Memory B cell (primary cell): ENCODE measurements around the gene GRHL1.

Experiments
- ATAC-seq: fragments of 150-1000 bp; cut with Tn5 transposase; 2 replicates; pipeline ENCODE4 v1.10.0; 2021; ENCODE audit warnings: low read depth, mild to moderate bottlenecking, moderate library complexity
- DNase-seq, 2 donors: peaks; one replicate each; pipeline ENCODE4 v3.0.0; 2022; ENCODE audit warnings: low spot score in 2 of 2
- H3K27ac Mint-ChIP-seq: one replicate; pipeline ENCODE4 v1.8.0; 2022; ENCODE audit warnings: mild to moderate bottlenecking, moderate library complexity, mixed read lengths
- H3K27me3 Mint-ChIP-seq: one replicate; pipeline ENCODE4 v1.8.0; 2022; ENCODE audit warnings: mixed read lengths
- H3K36me3 Mint-ChIP-seq: one replicate; pipeline ENCODE4 v1.8.0; 2022; ENCODE audit warnings: mild to moderate bottlenecking, mixed read lengths
- H3K4me1 Mint-ChIP-seq: one replicate; pipeline ENCODE4 v1.8.0; 2022; ENCODE audit warnings: mixed read lengths
- H3K4me3 Mint-ChIP-seq: one replicate; pipeline ENCODE4 v1.8.0; 2022; ENCODE audit warnings: mild to moderate bottlenecking, moderate library complexity, mixed read lengths
- H3K9me3 Mint-ChIP-seq: one replicate; pipeline ENCODE4 v1.8.0; 2022; ENCODE audit warnings: mixed read lengths

The GRHL1 gene

GRCh38 chr2:10002109-10002508 lies 50.6 kb downstream of the GRHL1 start:
- H3K27ac Mint-ChIP-seq, result no peak overlapping the region
- H3K27me3 Mint-ChIP-seq, result no peaks in the 10 kb centered on the region
- DNase-seq (no peak), ATAC-seq (no peak)
- H3K4me1 Mint-ChIP-seq, result no peaks in the 10 kb centered on the region
- H3K4me3 Mint-ChIP-seq, result no peak overlapping the region
- no peaks in the 10 kb centered on the region for H3K9me3 Mint-ChIP-seq
- no peaks in the 10 kb centered on the region for H3K36me3 Mint-ChIP-seq

DNA sequence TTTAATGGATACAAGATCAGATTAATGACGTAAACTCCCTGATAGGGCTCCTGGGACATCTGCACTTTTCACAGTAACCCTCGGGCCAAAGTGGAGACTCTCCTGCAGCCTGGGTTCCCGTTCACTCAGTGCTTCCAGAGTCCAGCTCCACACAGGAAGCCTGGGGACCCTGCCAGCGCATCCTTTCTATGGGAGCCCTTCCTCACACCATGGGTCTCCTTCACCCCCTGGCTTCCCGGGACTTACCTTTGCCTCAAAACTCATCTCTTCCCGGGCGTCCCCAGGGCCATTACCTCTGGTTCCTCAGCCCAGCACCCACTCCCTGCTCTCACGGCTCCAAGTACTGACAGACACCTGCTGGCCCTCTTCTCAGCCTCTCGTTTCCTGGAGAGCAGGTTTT lies 51.2 kb downstream of the GRHL1 start:
- no peak overlapping the region for H3K27ac Mint-ChIP-seq
- H3K27me3 Mint-ChIP-seq, result peaks cover 1% of the 10 kb centered on the region
- ATAC-seq, result no peak
- no peaks in the 10 kb centered on the region for H3K4me1 Mint-ChIP-seq
- H3K4me3 Mint-ChIP-seq, result no peak overlapping the region
- no peaks in the 10 kb centered on the region for H3K36me3 Mint-ChIP-seq
- H3K9me3 Mint-ChIP-seq, result no peaks in the 10 kb centered on the region
- DNase-seq, result no peak

- no peak for DNase-seq
- peaks cover 1% of the 10 kb centered on the region for H3K27me3 Mint-ChIP-seq
Observed at GRCh38 chr2:10003206-10004125, 52.0 kb downstream of the GRHL1 start.

GRCh38 chr2:10004401-10004800 lies 52.9 kb downstream of the GRHL1 start:
- no peak overlapping the region for H3K27ac Mint-ChIP-seq
- DNase-seq (no peak), ATAC-seq (no peak)
- H3K4me1 Mint-ChIP-seq, result no peaks in the 10 kb centered on the region
- no peaks in the 10 kb centered on the region for H3K36me3 Mint-ChIP-seq
- H3K27me3 Mint-ChIP-seq, result peaks cover 3% of the 10 kb centered on the region
- H3K9me3 Mint-ChIP-seq, result no peaks in the 10 kb centered on the region
- H3K4me3 Mint-ChIP-seq, result no peak overlapping the region

More at GRCh38 chr2:10003206-10004125, 52.0 kb downstream of the GRHL1 start:
- H3K9me3 Mint-ChIP-seq, result no peaks in the 10 kb centered on the region
- H3K27ac Mint-ChIP-seq, result no peak overlapping the region
- H3K36me3 Mint-ChIP-seq, result no peaks in the 10 kb centered on the region
- no peaks in the 10 kb centered on the region for H3K4me1 Mint-ChIP-seq
- ATAC-seq, result no peak
- no peak overlapping the region for H3K4me3 Mint-ChIP-seq

DNA sequence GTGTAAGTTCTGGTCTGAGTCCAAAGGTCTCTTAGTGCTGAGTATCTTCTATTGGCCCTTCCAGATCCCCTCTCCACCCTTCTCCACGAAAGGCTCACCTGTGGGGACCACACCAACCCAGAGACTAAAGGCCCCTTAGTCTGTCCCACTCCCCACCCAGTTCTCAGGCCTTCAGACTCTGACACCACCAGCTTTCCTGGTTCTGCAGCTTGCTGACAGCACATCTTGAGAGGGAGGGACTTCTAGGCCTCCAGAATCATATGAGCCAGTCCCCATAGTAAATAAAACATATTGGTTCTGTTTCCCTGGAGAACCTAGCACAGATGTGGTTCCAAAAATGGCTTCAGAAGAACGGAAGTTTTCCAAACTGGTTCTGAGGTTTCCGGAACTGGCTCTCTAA lies 53.3 kb downstream of the GRHL1 start:
- ATAC-seq, result no peak
- no peak overlapping the region for H3K4me3 Mint-ChIP-seq
- H3K4me1 Mint-ChIP-seq, result no peaks in the 10 kb centered on the region
- H3K27me3 Mint-ChIP-seq, result peaks cover 3% of the 10 kb centered on the region
- H3K9me3 Mint-ChIP-seq, result no peaks in the 10 kb centered on the region
- no peak for DNase-seq
- H3K27ac Mint-ChIP-seq, result no peak overlapping the region
- H3K36me3 Mint-ChIP-seq, result no peaks in the 10 kb centered on the region

DNA sequence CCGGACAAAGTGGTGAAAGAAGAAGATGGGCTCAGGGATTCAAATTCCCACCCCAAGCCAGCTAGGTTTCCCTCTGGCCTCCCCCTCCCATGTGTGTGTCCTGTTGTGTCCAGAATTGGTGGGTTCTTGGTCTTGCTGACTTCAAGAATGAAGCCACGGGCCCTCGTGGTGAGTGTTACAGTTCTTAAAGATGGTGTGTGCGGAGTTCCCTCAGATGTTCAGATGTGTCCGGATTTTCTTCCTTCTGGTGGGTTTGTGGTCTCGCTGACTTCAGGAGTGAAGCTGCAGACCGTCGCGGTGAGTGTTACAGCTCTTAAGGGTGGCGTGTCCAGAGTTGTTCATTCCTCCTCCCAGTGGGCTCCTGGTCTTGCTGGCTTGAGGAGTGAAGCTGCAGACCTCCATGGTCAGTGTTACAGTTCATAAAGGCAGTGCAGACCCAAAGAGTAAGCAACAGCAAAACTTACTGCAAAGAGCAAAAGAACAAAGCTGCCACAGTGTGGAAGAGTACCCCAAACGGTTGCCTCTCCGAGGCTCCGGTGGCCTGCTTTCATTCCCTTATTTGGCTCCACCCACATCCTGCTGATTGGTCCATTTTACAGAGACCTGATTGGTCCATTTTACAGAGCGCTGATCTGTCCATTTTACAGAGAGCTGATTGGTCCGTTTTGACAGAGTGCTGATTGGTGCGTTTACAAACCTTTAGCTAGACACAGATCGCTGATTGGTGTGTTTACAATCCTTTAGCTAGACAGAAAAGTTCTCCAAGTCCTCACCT lies 54.2 kb downstream of the GRHL1 start:
- H3K27me3 Mint-ChIP-seq, result peaks cover 4% of the 10 kb centered on the region
- no peaks in the 10 kb centered on the region for H3K9me3 Mint-ChIP-seq
- DNase-seq (no peak), ATAC-seq (no peak)
- H3K4me3 Mint-ChIP-seq, result no peak overlapping the region
- H3K4me1 Mint-ChIP-seq, result no peaks in the 10 kb centered on the region
- no peaks in the 10 kb centered on the region for H3K36me3 Mint-ChIP-seq
- no peak overlapping the region for H3K27ac Mint-ChIP-seq

DNA sequence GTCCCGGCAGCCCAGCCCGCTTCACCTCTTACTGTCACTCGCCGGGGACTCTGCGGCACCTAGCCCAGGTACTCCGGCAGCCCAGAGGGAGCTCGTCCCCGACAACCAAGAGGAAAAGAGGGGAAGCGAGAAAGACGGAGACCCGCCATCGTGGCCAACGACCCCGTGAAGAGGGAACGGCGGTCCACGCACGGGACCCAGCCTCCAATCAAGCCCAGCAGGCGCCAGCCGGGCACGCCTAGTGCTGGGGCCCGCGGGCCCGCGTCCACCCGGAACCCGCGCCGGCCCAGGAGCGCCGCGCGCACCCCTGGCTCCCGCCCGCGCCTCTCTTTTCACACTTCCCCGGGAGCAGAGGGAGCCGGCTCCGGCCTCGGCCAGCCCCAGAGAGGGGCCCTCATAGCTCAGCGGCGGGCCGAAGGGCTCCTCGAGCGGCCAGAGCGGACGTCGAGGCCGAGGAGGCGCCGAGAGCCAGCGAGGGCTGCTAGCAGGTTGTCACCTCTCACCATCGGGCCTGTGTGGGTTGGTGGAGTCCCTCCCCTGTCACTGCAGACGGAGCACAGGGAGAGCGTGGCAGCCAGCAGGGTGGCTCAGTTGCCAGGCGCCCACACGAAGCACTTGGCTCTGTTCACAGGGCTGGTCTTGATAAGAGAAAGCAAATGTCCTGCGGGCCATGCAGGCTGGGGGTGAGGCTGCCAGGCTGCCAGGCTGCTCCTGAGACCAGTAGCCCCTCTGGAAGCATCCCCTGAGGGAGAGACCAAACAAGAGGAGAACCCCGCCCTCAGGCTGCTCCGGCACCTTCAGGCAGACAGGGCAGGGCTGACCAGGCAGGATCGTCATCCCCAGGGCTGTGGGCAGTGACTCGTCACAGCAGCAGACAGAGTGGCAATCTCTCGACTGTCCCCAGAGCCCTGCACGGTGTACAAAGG lies 55.0 kb downstream of the GRHL1 start:
- ATAC-seq (no peak), DNase-seq (no peak)
- no peak overlapping the region for H3K27ac Mint-ChIP-seq
- H3K4me1 Mint-ChIP-seq, result no peaks in the 10 kb centered on the region
- no peak overlapping the region for H3K4me3 Mint-ChIP-seq
- H3K36me3 Mint-ChIP-seq, result no peaks in the 10 kb centered on the region
- peaks cover 4% of the 10 kb centered on the region for H3K27me3 Mint-ChIP-seq
- H3K9me3 Mint-ChIP-seq, result no peaks in the 10 kb centered on the region

DNA sequence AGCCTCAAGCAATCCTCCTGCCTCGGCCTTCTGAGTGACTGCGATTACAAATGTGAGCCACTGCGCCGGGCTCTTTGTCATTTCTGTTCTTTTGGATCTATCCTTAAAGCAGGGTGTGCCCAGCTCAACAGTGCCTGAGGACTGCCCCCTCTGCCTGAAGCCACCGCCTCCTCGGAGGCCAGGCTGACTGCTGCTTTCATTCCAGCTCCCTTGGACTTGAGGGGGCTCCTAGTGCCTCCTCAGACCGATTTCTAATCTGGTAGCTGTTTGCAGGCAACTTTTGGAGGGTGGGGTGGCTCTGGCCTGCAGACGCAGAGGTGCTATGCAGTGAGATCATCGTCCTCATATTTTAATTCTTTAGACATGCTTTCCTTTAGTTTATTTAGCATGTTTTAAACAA lies 55.9 kb downstream of the GRHL1 start:
- Mint-ChIP-seq H3K4me1 (no peaks in the 10 kb centered on the region), H3K27ac (no peak overlapping the region), H3K36me3 (no peaks in the 10 kb centered on the region), H3K4me3 (no peak overlapping the region), H3K27me3 (peaks cover 4% of the 10 kb centered on the region), H3K9me3 (no peaks in the 10 kb centered on the region)
- DNase-seq (no peak), ATAC-seq (no peak)

- H3K27me3 Mint-ChIP-seq, result peaks cover 4% of the 10 kb centered on the region
- no peaks in the 10 kb centered on the region for H3K36me3 Mint-ChIP-seq
- DNase-seq (no peak), ATAC-seq (no peak)
- H3K4me1 Mint-ChIP-seq, result no peaks in the 10 kb centered on the region
- H3K4me3 Mint-ChIP-seq, result no peak overlapping the region
- no peak overlapping the region for H3K27ac Mint-ChIP-seq
- H3K9me3 Mint-ChIP-seq, result no peaks in the 10 kb centered on the region
Observed at GRCh38 chr2:10007921-10008808, 56.7 kb downstream of the GRHL1 start.

DNA sequence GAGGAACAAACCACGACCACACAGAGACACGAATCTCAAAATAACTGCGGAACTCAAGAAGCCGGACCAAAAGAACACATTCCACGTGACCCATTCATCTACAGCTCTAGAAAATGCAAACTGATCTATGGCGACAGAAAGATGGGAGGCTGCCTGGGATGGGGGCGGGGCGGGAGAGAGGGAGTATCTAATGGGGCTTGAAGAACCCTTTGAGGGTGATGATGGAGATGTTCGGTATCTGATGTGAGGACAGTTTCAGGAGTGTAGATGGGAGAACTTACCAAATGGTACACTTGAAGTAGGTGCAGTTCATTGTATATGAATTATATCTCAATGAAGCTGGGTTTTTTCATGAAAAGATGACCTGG lies 57.3 kb downstream of the GRHL1 start:
- Mint-ChIP-seq H3K4me3 (no peak overlapping the region), H3K9me3 (no peaks in the 10 kb centered on the region), H3K27ac (no peak overlapping the region), H3K4me1 (no peaks in the 10 kb centered on the region), H3K36me3 (no peaks in the 10 kb centered on the region), H3K27me3 (peaks cover 4% of the 10 kb centered on the region)
- ATAC-seq (no peak), DNase-seq (no peak)

DNA sequence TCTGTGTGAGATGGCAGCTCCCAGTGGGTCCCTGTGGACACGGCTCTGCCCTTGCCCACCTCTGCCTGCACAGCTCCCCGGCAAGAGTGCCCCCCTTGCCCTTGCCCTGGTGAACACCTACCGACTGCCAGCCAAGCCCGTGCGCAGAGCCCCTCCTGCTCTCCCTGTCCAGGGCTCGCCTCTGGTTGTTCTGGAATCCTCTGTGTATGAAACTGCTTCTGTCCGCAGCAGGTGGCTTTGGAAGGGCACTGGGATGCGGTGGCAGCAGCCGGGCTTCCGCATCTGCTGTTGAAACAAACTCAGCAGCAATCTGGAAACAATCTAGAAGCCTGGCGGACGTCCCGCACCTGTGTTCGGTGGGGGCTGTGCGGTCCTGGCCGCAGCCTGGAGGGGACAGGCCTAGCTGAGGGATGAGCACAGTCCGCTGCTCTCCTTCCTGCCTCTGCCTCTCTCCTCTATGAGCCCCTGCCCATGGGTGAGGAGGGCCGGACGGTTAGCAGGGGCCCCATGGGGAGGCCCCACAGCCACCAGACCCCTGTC lies 57.8 kb downstream of the GRHL1 start:
- Mint-ChIP-seq H3K36me3 (no peaks in the 10 kb centered on the region), H3K9me3 (no peaks in the 10 kb centered on the region), H3K4me3 (no peak overlapping the region), H3K27ac (no peak overlapping the region), H3K27me3 (peaks cover 4% of the 10 kb centered on the region), H3K4me1 (no peaks in the 10 kb centered on the region)
- no peak for ATAC-seq
- no peak for DNase-seq

GRCh38 chr2:10009811-10010781 lies 58.6 kb downstream of the GRHL1 start:
- Mint-ChIP-seq H3K27ac (no peak overlapping the region), H3K27me3 (peaks cover 4% of the 10 kb centered on the region), H3K9me3 (no peaks in the 10 kb centered on the region), H3K4me3 (no peak overlapping the region), H3K36me3 (no peaks in the 10 kb centered on the region), H3K4me1 (no peaks in the 10 kb centered on the region)
- ATAC-seq (no peak), DNase-seq (no peak)
